NCI-H1417 treated with DMSO at 0.1 percent for 48 hours (cell line): Measurements from ENCODE around the gene SUMO4.
"Not testable (repeated sequence)": the region's sequence is repeated elsewhere in the genome, so short reads cannot be mapped to it uniquely, and the experiment has no call there.

Source experiments
- DNase-seq: peaks from one replicate; lab custom pipeline; 2025; lab: John Stamatoyannopoulos, UW

Gene SUMO4

GRCh38 chr6:149431905-149432775, 32.1 kb downstream of the SUMO4 start:
- peak; percentile 85 for DNase-seq

DNA sequence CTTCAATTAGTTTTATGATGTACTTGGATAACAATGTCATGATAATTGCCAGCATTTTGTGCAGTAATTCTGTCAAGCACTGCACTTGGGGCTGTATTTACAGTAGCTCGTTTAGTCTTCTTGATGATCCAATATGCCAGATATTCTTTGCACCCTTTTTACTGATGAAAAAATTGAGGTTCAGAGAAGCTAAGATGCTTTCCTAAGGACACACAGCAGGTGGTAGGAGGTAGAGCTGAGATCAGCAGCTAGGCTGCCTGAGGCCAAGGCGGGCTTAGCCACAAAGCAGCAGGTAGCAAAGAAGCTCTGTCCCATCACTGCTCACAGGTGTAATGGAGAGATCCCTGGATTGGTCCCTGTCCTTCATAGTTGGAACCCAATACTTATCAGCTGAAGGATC, 33.3 kb downstream of the SUMO4 start:
- DNase-seq, result no peak

DNA sequence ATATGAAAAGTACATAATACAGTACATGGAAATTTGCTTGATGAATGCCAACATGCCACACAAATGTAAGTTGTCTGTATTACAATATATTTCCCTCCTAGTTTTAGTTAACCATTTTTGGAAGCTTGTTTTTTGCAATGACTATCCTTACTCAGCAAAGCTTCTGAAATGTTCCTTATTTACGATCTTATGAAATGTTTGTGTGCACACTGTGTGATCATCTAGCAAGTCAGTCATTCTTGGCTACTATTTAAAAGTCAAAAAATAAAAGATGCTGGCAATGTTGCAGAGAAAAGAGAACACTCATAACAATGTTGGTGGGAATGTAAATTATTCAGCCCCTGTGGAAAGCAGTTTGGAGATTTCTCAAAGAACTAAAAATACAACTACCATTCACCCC, 33.8 kb downstream of the SUMO4 start:
- DNase-seq, result no peak

DNA sequence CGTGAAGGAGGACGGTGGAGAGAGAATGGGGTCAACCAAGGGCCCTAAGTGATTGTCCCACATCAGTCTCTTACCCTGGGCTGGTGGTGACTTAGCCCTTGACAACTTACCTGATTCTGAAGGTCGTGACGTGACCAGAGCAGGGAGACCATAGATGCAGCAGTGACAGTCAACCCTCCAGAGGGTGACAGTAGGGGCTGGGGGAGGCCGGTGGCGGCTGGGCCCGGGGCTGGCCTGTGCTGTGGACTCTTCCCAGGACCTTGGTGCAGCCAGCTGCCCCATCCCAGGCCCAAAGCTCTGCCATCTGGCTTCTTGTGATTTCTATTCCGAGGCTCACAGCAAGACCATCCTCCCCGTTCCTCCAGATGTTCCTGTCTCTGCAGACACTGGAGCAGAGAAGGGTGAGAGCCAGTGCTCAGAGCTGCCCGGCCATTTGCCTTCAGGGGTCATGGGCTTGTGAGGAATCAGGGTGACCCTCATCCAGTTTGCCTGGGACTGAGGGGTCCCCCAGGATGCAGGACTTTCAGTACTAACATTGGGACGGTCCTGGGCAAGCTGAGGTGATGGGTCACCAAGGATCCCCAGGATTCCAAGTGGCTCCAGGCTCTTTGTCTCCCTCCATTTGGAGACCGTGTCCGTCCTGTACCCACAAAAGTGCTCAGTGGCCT, 36.0 kb downstream of the SUMO4 start:
- no peak for DNase-seq

DNA sequence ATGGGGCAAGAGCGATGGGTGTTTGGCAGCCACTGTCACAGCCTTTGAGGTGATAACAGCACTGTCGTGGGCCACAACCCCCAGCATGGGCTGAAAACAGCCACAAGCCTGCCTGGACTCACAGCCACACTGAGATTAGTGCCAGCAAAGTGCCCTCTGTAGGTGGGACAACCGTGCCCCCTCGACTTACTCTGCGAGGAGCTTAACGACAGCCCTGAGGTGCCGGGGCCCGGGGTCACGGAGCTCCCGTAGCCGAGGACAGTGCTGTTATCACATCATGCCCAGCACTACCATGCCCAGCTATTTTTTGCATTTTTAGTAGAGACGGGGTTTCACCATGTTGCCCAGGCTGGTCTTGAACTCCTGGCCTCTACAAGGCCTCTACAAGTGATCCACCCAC, 36.6 kb downstream of the SUMO4 start:
- DNase-seq, result no peak

DNA sequence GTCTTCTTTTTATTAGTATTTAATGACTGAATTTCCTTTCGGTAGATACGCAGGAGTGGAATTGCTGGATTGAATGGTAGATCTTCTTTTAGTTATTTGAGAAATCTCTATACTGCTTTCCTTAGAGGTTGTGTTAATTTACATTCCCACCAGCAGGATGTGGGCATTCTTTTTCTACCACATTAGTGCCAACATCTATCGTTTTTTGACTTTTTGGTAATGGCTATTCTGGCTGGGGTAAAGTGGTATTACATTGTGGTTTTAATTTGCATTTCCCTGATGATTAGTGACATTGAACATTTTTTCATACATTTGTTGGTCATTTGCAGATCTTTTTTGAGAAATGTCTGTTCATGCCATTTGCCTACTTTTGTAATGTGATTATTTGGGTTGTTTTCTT, 37.1 kb downstream of the SUMO4 start:
- no peak for DNase-seq

DNA sequence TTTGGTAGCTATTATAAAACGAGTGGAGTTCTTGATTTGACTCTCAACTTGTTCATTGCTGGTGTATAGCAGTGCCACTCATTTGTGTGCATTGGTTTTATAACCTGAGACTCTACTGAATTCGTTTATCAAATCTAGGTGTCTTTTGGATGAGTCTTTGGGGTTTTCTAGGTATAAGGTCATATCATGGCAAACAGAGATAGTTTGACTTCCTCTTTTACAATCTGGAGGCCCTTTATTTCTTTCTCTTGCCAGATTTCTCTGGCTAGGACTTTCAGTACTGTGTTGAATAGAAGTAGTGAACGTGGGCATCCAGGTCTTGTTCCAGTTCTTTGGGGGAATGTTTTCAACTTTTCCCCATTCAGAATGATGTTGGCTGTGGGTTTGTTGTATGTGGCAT, 38.8 kb downstream of the SUMO4 start:
- DNase-seq, result no peak

DNA sequence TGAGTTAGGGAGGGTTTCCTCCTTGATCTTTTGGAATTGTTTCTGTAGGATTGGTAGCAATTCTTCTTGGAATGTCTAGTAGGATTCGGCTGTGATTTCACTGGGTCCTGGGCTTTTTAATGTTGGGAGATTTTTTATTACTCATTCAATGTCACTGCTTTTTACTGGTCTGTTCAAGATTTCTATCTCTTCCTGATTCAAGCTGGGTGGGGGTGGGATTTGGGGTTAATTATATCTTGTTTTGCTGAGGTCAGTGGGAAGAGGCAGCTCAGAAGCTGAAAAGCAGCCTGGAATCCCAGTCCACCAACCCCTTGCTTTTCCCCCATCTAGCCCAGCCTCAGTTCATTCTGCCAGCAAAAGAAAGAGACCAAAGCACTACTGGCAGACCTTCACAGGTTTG, 39.6 kb downstream of the SUMO4 start:
- DNase-seq, result no peak

DNA sequence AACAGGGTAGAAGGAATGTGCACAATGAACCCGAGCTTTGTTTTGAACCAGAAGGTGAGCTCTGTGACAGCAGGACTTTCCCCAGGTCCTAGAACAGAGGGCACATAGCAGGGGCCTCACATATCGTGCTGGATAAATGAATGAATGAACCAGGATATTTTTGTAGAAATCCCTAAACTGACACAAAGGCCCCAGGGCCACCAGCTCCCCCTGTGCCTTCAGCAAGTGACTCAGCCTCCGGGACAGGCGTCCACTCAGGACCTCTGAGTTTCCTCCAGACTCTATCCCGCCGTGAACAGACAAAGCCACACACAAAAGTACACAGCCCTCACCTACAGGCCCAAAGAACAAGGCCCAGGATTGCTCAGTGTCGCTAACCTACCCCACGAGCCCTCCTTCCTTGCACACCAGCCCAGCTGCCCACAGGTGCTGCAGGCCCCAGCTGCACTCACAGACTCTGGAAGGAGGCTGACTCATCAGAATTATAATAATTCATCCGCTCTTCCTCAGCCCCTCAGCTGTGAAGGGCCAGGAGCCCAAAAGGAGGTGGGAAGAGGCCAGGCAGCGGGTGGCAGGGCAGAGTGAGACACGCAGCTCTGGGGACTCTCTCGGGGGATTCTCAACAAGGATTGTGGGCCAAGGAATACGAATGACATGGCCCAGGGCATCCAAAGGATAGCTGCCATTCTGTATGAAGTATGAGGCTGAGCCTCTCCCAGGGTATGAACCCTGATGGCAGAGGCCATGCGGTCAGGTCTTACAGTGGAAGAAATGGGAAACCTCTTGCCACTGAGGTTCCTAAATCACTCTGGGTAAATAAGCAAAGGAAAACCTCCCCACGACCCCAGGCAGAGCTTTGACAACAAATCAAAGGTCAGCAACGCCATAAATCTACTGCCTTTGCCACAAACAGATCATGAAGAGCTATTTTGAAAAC, 40.9 kb downstream of the SUMO4 start:
- no peak for DNase-seq

- DNase-seq, result no peak
Observed at GRCh38 chr6:149441740-149442139, 41.7 kb downstream of the SUMO4 start.

DNA sequence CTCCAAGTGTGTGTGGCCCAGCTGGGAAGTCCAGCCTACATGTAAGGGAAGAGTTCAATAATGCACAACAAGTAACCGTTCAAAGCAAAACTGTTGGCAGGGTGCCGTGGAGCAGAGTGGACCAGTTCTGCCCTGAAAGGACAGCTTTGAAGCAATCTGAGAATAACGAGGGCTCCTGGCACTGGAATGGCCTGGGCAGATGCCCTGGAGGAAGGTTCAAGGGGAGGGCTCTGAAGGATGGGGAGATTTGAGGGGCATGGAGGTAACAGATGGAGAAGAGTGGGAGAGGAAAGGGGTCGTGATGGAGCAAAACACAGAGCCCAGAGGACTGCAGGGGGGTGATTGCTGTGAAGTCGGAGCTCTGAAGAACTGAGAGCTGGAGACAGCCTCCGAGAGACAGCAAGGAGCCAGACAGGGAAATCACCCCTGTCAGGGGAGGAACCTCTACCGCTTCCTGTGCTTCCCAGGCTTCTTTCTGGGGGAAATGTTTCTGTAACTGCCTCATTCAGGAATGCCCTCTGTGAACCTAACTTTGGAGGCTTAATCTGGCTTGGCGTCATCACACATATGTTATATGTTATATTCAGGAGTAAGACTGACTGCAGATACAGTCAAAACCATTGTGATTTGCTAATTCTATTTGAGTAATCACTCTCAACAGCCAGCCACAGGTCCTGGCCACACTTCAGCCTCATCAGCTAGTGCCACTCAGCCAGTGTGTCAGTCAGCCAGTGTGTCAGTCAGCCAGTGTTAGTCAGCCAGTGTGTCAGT, 43.5 kb downstream of the SUMO4 start:
- no peak for DNase-seq

- not testable (repeated sequence) for DNase-seq
Observed at GRCh38 chr6:149444360-149445094, 44.5 kb downstream of the SUMO4 start.

- no peak for DNase-seq
Observed at GRCh38 chr6:149445095-149445466, 45.0 kb downstream of the SUMO4 start.

GRCh38 chr6:149445573-149445972, 45.5 kb downstream of the SUMO4 start:
- no peak for DNase-seq

DNA sequence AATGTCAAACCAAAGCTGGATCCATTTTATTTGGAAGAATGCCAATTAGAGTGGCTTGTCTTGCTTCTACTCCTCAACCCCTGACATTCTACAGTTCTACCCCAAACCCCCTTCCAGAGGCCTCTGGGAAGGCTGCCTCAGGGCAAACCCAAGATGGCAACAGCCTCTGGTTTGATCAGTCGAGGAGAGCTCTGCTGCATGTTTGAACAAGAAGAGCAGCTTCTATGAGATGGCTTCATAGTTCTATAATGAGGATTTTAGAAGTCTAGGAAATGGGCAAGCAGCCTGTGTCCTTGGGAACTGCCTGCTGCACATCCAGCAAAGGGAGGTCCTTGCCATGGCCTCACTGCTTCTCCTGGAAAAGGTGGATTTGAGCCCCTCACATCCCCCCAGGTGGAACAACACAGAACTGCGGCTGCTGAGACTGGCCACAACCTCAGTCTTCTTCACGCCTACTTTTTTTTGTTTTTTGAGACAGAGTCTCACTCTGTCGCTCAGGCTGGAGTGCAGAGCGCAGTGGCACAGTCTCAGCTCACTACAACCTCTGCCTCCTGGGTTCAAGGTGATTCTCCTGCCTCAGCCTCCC, 46.8 kb downstream of the SUMO4 start:
- no peak for DNase-seq

- DNase-seq, result no peak
Observed at GRCh38 chr6:149448821-149449453, 48.9 kb downstream of the SUMO4 start.

DNA sequence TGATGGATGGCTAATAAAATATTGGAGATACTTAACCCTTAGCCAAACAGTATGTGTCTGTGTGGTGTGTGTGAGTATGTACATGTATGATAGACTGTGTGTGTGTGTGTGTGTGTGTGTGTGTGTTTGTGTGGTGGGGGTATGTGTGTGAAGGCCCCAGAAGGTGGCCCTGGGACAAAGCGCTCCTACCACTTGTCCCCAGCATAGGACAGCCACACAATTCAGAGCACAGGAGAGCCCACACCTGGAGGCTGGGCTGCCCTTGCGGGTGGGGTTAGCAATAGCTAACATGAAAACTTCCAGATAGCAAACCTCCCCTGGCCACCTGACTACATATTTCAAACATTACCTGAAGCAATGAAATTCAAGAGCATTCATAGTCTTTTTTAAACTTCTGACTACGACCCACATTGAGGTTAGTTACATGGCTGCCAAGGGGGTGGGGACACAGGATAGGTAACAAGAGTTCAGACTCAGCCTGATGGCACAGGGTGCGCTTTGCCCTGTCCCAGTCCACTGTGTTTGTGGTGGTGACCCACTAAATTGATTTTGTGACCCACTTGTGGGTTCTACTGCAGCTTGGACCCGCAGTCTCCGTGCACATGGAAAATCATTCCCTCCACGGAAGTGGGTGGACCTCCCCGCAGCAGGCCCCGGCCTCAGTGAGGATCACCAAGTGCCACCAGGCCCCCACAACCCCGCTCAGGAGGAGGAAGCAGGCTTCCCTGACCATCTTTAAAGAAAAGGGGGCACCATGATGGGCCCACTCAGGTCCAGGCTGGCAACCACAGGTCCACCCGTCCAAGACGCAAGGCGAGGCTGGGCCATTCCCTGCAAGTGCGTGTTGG, 50.0 kb downstream of the SUMO4 start:
- no peak for DNase-seq
